SHP77 treated with DMSO at 0.1 percent for 48 hours (cell line): ENCODE data around the gene NXNL2.

ENCODE experiments used
- DNase-seq: peaks from one replicate; lab custom pipeline; 2025; lab: John Stamatoyannopoulos, UW

NXNL2 gene

DNA sequence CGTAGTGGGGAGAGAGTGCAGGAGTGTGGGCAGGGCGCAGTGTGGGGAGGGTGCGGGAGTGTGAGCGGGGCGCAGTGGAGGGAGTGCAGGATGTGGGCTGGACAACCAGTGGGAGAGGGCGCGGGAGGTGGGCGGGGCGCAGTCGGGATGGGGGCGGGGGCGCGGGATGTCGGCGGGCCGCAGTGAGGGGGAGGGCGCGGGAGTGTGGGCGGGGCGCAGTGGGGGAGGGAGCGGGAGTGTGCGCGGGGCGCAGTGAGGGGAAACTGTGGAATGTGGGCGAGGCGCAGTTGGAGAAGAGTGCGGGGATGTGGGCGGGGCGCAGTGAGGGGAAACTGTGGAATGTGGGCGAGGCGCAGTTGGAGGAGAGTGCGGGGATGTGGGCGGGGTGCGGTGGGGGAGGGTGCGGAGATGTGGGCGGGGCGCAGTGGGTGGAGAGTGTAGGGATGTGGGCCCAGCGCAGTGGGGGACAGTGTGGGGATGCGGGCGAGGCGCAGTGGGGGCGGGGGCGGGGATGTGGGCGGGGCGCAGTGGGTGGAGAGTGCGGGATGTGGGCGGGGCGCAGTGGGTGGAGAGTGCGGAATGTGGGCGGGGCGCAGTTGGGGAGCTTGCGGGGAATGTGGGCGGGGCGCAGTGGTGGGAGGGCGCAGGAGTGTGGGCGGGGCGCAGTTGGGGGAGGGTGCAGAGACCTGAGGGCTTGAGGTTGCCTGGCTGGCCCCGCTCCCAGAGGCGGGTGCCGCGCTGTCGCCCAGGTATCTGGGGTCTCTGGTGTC lies at the start of gene NXNL2:
Gene NXNL2 (plus strand): TSS at position 723 of the 770 bp plus-strand sequence. CDS start 257 bp downstream, outside the sequence.
- DNase-seq, result no peak

DNA sequence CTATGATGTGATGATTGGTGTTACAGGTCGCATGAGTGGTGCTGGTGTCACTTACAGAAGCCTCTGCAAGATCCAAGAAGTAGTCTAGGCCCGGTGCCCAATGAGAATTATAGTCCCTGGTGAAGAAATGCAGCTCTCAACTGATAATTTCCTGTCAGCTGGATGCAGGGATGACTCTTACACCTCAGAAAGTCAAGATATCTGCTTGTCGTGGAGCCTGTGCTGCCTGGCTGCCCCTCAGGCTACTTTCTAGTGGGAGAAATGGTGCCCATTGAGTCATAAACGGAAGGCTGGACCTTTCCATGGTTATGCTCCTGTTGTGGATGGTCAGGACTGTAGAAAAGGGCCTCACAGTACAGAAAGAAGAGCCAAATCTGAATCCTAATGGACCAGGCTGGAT lies 46.8 kb upstream of the NXNL2 start:
- DNase-seq, result no peak

DNA sequence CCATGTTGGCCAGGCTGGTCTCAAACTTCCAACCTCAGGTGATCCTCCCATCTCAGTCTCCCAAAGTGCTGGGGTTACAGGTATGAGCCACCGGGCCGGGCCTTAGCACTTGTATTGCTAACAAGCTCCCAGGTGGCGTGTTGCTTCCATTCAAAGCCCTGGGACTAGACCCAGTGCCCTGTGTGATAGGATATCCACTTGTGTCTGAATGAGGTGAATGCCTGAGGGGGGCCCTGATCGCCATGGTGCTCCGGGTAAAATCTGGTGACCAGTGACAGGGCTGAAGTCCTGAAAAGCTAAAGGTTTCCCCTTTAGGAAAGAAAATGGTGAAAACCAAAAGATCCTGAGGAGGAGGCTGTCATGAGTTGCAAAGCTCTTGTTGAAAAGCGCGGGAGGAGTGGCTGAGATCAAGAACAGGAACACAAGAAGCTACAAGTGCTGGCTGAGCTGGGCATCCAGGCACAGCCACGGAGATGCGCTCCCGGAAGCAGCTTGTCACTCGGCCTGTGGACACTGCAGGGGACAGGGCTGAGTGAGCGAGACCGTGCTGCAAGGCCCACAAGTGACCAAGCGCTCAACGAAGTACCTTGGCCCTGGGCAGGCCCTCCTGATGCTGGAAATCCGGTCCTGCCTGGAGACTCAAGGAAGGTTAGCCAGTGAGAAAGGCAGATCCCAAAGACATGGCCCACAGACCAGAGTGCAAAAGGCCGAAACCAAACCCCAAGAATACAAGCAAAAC lies 39.8 kb upstream of the NXNL2 start:
- DNase-seq, result no peak

- no peak for DNase-seq
These were observed 37.8 kb upstream of the NXNL2 start for GRCh38 chr9:88497224-88497623.

GRCh38 chr9:88498880-88499279 lies 36.1 kb upstream of the NXNL2 start:
- DNase-seq, result no peak

DNA sequence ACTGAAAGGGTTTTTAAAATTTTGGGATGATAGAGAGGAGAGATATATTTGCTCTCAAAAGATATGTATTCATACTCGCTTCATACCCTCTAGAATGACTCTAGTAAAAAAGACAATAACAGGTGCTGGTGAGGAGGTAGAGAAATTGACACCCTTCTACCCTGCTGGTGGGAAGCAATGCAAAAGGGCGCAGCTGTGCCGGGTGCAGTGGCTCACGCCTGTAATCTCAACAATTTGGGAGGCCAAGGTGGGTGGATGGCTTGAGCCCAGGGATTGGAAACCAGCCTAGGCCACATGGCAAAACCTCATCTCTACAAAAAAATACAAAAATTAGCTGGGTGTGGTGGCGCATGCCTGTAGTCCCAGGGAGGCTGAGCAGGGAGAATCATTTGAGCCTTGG lies 33.9 kb upstream of the NXNL2 start:
- DNase-seq, result no peak

DNA sequence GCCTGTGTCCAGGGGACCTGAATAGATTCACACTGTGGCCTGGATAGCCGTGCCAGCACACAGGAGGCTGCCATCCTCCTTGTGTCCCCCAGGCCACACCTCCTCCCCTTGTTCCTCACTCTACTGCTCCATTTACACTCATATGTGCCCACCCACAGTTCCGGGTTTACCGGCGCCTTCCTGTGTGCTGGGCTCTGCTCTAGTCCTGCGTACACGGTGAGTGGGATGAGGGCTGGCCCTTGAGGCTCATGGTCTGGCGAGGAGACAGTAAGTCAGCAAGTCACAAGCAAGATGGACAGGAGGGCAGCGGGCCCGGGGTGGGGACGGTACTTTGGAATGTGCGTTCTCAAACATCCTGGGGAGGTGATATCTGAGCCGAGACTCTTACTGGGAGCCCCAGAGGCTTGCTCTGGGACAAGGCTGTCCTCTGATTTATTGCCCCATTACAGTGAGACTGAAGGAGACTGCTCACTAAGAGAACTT lies 32.4 kb upstream of the NXNL2 start:
- DNase-seq, result no peak

GRCh38 chr9:88503081-88503844 lies 31.7 kb upstream of the NXNL2 start:
- no peak for DNase-seq

DNA sequence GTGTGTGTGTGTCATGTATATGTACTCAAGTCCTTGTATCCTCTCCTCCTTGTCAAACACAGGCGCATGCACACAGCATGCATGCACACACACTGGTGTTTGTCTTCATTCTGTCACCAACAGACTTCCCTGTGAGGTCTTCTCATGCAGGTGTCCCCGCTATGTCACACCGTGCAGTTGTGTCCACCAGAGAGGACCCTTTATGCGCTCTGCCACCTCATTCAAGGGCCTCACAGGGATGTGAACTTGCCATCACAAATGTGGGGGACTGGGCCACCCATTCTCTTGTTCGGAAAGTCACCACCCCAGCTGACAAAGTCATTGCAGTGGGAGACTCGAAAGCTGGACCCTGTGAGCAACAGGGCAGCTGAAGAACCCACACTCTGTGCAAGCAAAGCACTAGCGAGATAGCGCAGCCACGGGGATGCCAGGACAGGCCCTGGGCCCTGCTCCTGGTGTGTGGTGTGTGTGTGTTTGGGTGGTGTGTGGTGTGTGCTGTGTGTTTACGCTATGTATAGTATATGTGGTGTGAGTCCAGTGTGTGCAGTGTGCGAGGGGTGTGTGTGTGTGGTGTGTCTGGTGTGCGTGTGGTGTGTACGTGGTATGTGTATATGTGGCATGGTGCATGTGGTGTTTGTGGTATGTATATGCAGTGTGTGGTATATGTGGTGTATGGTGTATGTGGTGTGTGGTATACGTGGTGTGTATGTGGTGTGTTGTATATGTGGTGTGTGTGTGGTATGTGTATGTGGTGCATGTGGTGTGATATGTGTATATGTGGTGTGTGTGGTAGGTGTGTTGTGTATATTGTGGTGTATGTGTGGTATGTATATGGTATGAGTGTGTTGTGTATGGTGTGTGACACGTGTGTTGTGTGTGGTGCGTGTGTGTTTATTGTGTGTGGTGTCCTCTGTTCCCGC lies 30.9 kb upstream of the NXNL2 start:
- no peak for DNase-seq

DNA sequence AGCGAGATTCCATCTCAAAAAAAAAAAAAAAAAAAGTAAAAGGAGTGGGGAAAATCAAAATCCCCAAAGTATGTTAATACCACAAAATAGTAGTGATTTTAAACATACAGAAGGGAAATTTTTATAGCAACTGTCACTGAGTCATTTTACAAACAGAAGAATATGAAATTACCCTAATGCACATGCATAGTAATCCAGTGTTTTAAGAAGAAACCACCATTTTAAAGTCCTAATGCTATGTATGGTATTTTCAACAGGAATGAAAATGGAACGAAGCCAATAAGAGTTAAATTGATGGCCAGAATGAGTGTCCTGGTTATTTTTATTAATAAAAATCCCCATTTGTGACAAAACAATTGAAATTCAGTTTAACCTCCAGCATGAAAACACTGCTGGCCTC lies 26.7 kb upstream of the NXNL2 start:
- DNase-seq, result no peak

GRCh38 chr9:88511906-88512305 lies 23.1 kb upstream of the NXNL2 start:
- no peak for DNase-seq

DNA sequence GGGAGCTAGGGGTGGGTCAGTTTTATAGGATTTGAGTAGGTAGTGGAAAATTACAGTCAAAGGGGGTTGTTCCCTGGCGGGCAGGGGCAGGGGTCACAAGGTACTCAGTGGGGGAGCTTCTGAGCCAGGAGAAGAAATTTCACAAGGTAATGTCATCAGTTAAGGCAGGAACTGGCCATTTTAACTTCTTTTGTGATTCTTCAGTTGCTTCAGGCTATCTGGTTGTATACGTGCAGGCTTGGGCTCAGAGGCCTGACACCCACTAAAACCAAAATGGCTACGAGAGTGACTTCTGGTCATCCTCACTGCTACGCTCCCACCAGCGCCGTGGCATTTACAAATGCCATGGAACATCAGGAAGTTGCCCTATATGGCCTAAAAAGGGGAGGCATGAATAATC lies 20.7 kb upstream of the NXNL2 start:
- no peak for DNase-seq

GRCh38 chr9:88521308-88521707 lies 13.7 kb upstream of the NXNL2 start:
- DNase-seq, result no peak

DNA sequence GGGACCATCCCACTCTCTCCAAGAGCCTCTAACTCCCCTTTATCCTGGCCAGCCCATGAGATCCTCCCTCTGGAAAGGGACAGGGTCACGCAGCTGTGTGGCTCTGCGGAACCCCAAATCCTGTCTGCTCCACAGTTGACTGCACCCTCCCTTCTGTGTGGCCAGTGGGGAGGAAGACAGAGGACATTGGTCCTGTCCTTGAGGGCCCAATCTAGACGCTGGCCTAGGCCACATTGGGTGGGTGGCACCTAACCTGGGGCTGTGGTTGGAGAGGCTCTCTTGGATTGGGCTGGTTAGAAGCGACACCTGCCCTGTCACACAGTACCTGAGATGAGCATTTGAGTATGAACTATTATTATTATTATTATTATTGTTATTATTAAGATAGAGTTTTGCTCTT lies 12.6 kb upstream of the NXNL2 start:
- DNase-seq, result no peak

DNA sequence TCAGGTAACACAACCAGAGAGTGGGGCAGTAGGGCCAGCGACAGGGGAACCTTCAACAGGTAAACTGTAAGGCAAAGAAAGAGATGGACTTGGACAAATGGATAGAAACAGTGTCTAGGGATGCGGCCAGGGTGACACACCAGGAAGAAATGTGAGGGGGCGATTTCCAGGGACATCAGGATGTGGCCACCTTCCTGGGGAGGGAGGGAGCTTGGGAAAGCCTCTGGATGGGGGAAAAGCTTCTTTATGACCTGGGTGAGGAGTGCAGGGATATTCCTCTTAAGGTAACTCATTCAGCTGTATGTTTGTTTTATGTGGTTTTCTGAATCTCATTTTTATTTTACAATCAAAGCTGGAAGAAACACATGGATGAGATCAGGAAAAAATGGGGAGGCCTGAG lies 11.9 kb upstream of the NXNL2 start:
- no peak for DNase-seq

GRCh38 chr9:88524911-88525310 lies 10.1 kb upstream of the NXNL2 start:
- no peak for DNase-seq

- DNase-seq, result no peak
These were observed 7.4 kb upstream of the NXNL2 start for GRCh38 chr9:88527618-88528017.

GRCh38 chr9:88528080-88528790 lies 6.7 kb upstream of the NXNL2 start:
- DNase-seq, result no peak

GRCh38 chr9:88529496-88529895 lies 5.5 kb upstream of the NXNL2 start:
- DNase-seq, result no peak

- DNase-seq, result no peak
These were observed 4.9 kb upstream of the NXNL2 start for GRCh38 chr9:88530051-88530450.
